Ovary (tissue), 9 donors: ENCODE measurements around the gene AEBP2. TPM values are rescaled to one million over a fixed set of nuclear protein-coding genes. Genes with fewer than 3 reads are reported as not detected.

Experiments used
- DNase-seq, 5 donors: peaks; one replicate each; pipeline ENCODE4 v3.0.0-alpha.2; 2019 to 2020
- H3K27ac ChIP-seq, 2 donors: fragments of 200-600 bp; one replicate each; pipeline versions ENCODE4 v1.5.1 to v1.8.0; 2019 to 2022
- H3K27me3 ChIP-seq: fragments of 200-600 bp; one replicate; pipeline ENCODE4 v1.8.0; 2022
- H3K36me3 ChIP-seq: fragments of 200-600 bp; sonication (generic); one replicate; pipeline ENCODE4 v1.5.1; 2019
- H3K4me1 ChIP-seq: one replicate; pipeline ENCODE4 v1.8.1; 2013; ENCODE audit warnings: mild to moderate bottlenecking, moderate library complexity; ENCODE audit not compliant: insufficient read depth
- H3K4me3 ChIP-seq: fragments of 200-600 bp; sonication (generic); one replicate; pipeline ENCODE4 v1.5.1; 2017
- H3K9me3 ChIP-seq, 2 donors: fragments of 200-600 bp in 1 of 2; sonication (generic) in 1 of 2; one replicate each; pipeline versions ENCODE4 v1.5.1 to v1.8.1; 2013 to 2019; ENCODE audit warnings: mild to moderate bottlenecking in 1 of 2, moderate library complexity in 1 of 2
- EP300 ChIP-seq: sonication (generic); formaldehyde crosslinking; IDR thresholded peaks from one replicate; pipeline ENCODE4 v1.6.1; 2017; ENCODE audit warnings: antibody characterized with exemption
- POLR2A ChIP-seq: fragments of 450-650 bp; IDR thresholded peaks from one replicate; pipeline ENCODE4 v1.6.1; 2017; ENCODE audit warnings: antibody characterized with exemption, mild to moderate bottlenecking, moderate library complexity
- WGBS, 3 donors: extraction: QIAGEN DNeasy Blood & Tissue Kit in 1 of 3; methylation state at CpG; one replicate each; pipeline versions ENCODE4 v1.1.5 to v1.1.7; 2013 to 2017; 5-methylcytosine and 5-hydroxymethylcytosine counted together
- intact Hi-C, 4 donors: fragments of 100-400 bp; cut with DNase I; formaldehyde crosslinking; loops; one replicate each; pipeline versions ENCODE4 v1.11.0 to v1.15.1; 2022 to 2023
- polyA plus RNA-seq, 2 donors: library from polyadenylated mRNA; stranded (reverse); fragments of 200-250 nt in 1 of 2; fragments of 350-450 nt in 1 of 2; fragmentation: Illumina TruSeq in 1 of 2; extraction: RNeasy Lipid Tissue Mini Kit (QIAGEN cat#74804) in 1 of 2; gene quantifications; one replicate each; pipeline ENCODE4 v1.2.3, GENCODE V29; 2013 to 2014
- total RNA-seq, 7 donors: library from RNA; depleted of rRNA in 2 of 7; stranded (reverse); fragments of >200 nt in 2 of 7; fragmentation: NEBNext Ultra II Directional in 3 of 7; extraction: Animal tissue kit (Norgen Biotek cat#: 25700) in 3 of 7; gene quantifications; one replicate each; pipeline versions ENCODE4 v1.1.0 to v1.2.4, GENCODE V29; 2016 to 2023
- TF ChIP-seq, protein P1 (sequence below), 3 donors: fragments of 450-650 bp in 2 of 3; fragments of 200-600 bp in 1 of 3; IDR thresholded peaks; one replicate each; pipeline versions ENCODE4 v1.5.1 to v1.8.0; 2016 to 2022; ENCODE audit warnings: antibody characterized with exemption in 3 of 3, mild to moderate bottlenecking in 1 of 3
- donor health status: DM: no; HTN: no; CAD: no; lungs with moderate emphysema.
- donor health status: DM: no; HTN: no; CAD: no.
- donor health status: Bipolar disorder and iron deficiency.
- donor health status: DM: yes; HTN: yes; CAD: no.
- donor health status: DM: no; HTN: no; CAD: no.
- donor health status: DM: yes; HTN: yes; CAD: no.

Gene AEBP2
- total and polyA plus RNA-seq, 9 donors, result 22.4 to 62.4 (median 50.3) TPM

DNA sequence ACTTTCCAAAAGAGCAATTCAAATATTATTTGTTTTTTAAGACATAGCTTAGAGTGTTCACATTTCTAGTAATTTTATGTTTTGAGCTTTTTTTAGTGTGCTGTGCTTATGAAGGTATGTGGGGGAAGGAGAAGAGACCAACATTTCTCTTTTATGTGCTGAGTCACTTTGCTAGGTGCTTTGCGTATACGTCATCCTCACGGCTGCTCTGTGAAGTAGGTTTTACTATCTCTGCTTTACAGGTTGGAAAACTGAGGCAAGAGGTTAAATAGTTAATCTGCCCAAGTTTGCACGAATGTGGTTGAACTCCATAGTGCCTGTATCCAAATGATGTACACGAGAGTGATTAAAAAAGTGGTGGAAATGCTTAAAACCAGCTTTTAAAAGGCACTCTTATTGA, 75.9 kb downstream of the AEBP2 start:
- Histone ChIP-seq H3K4me3 (no peak overlapping the region), H3K4me1 (peaks cover 3% of the 10 kb centered on the region), H3K27ac (no peak overlapping the region), H3K36me3 (no peaks in the 10 kb centered on the region), H3K9me3 (no peaks in the 10 kb centered on the region), H3K27me3 (no peaks in the 10 kb centered on the region)
- TF ChIP-seq, protein P1, sequence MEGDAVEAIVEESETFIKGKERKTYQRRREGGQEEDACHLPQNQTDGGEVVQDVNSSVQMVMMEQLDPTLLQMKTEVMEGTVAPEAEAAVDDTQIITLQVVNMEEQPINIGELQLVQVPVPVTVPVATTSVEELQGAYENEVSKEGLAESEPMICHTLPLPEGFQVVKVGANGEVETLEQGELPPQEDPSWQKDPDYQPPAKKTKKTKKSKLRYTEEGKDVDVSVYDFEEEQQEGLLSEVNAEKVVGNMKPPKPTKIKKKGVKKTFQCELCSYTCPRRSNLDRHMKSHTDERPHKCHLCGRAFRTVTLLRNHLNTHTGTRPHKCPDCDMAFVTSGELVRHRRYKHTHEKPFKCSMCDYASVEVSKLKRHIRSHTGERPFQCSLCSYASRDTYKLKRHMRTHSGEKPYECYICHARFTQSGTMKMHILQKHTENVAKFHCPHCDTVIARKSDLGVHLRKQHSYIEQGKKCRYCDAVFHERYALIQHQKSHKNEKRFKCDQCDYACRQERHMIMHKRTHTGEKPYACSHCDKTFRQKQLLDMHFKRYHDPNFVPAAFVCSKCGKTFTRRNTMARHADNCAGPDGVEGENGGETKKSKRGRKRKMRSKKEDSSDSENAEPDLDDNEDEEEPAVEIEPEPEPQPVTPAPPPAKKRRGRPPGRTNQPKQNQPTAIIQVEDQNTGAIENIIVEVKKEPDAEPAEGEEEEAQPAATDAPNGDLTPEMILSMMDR (IDR thresholded peaks at IDR 0.05), result no peak
- TF ChIP-seq POLR2A (no peak), EP300 (no peak)
- intact Hi-C loops, result loop anchor here in 1 of 4 donors (10.0 kb wide), 1 partner anchor 130 kb away; no protein-coding TSS in a partner anchor
- no peak for DNase-seq
- WGBS, 3 donors, result 52 to 67% (median 57%) methylated on average over 5 of the region's 5 CpGs

DNA sequence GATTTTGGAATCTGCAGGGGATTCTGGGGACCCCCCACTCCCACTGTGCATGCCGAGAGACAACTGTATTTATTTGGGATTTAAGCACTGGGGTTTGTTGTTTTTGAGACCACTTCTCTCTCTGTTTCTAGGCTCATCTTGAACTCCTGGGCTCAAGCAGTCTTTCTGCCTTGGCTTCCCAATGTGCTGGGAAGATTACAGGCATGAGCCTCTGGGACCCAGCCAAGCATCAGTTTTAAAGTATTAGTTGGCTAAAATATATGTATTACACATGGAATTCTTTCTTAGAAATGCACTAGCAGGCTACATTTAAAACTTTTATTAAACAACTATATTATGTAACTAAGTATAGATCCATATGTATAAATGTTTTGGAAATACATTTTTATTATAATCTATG, 78.3 kb downstream of the AEBP2 start:
- DNase-seq, result no peak
- no peaks in the 10 kb centered on the region for H3K36me3 ChIP-seq
- H3K27ac ChIP-seq, result no peak overlapping the region
- H3K9me3 ChIP-seq, result no peaks in the 10 kb centered on the region
- no peak overlapping the region for H3K4me3 ChIP-seq
- H3K4me1 ChIP-seq, result no peaks in the 10 kb centered on the region
- H3K27me3 ChIP-seq, result no peaks in the 10 kb centered on the region
- WGBS, 3 donors, result 63 to 77% (median 74%) methylated on average over 1 of the region's 1 CpG
- intact Hi-C loops, result loop anchor here in 1 of 4 donors (10.0 kb wide), 1 partner anchor 127 kb away; no protein-coding TSS in a partner anchor
- TF ChIP-seq, protein P1 (IDR thresholded peaks at IDR 0.05), result no peak
- TF ChIP-seq EP300, result no peak
- TF ChIP-seq POLR2A, result no peak

DNA sequence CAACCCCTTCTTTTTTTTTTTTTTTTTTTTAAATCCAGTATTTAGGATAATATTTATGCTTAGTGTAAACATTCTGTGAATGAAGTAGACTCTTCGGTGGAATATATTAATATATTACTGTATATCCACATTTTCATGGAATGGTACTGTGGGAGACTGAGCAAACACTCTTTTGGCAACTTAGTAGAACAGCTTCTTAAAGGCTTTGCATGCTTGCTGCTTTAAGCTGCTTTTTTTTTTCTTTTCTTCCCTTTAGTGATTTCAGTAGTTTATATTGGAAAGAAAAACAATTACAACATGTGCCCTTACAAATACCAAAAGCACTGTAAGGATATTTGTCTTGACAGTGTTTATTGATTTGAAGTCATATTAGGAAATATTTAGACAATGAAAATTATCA, 78.9 kb downstream of the AEBP2 start:
- no peak for DNase-seq
- Histone ChIP-seq H3K9me3 (no peaks in the 10 kb centered on the region), H3K4me1 (no peaks in the 10 kb centered on the region), H3K4me3 (no peak overlapping the region), H3K36me3 (no peaks in the 10 kb centered on the region), H3K27ac (no peak overlapping the region), H3K27me3 (no peaks in the 10 kb centered on the region)
- WGBS, 3 donors, result 56 to 74% (median 73%) methylated on average over 1 of the region's 1 CpG
- intact Hi-C loops, result loop anchor here in 1 of 4 donors (10.0 kb wide), 1 partner anchor 127 kb away; no protein-coding TSS in a partner anchor
- TF ChIP-seq EP300, result no peak
- TF ChIP-seq POLR2A, result no peak
- TF ChIP-seq, protein P1 (IDR thresholded peaks at IDR 0.05), result no peak

DNA sequence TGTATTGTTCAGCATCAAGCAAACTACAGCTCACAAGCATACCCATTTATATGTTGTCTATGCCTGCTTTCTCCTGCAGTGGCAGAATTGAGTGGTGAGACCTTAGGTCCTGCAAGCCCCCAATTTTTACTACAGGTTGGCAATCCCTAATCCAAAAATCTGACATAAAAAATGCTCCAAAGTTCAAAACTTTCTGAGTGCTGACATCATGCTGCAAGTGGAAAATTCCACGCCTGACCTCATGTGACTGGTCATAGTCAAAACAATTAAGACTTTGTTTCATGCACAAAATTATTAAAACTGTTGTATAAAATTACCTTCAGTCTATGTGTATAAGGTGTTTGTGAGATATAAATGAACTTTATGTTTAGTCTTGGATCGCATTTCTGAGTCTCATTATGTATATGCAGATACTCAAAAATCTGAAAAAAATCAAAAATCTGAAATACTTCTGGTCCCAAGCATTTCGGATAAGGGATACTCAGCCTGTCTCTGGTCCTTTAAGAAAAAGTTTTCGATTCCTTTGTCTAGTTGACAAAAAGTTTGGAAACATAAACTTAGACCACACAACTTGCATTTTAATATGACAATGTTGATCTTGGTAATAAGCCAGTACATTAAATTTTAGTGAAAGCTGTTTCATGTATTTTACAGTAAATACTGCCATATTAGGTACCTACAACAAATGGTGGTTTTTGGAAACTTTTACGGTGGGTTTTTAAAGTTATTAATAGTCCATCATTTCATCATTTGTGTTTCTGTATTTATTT, 81.5 kb downstream of the AEBP2 start:
- Histone ChIP-seq H3K27me3 (no peaks in the 10 kb centered on the region), H3K27ac (no peak overlapping the region), H3K36me3 (no peaks in the 10 kb centered on the region), H3K4me3 (no peak overlapping the region), H3K9me3 (no peaks in the 10 kb centered on the region), H3K4me1 (no peaks in the 10 kb centered on the region)
- WGBS, 3 donors, result 47 to 71% (median 55%) methylated on average over 5 of the region's 5 CpGs
- TF ChIP-seq POLR2A (no peak), EP300 (no peak)
- TF ChIP-seq, protein P1 (IDR thresholded peaks at IDR 0.05), result no peak
- intact Hi-C loops, result no loop called here
- no peak for DNase-seq
